Testis (tissue), 2 donors: Measurements from ENCODE around the gene P2RY12.

ENCODE experiments used
- CTCF ChIP-seq, 3 experiments: fragments of 450-650 bp in 2 of 3; fragments of 200-600 bp in 1 of 3; sonication (generic) in 1 of 3; IDR thresholded peaks; one replicate each; pipeline ENCODE4 v1.5.1; 2016 to 2019; ENCODE audit warnings: antibody characterized with exemption in 3 of 3, mild to moderate bottlenecking in 2 of 3, moderate library complexity in 1 of 3
- POLR2A ChIP-seq: fragments of 450-650 bp; IDR thresholded peaks from one replicate; pipeline ENCODE4 v1.6.1; 2017; ENCODE audit warnings: antibody characterized with exemption, mild to moderate bottlenecking, moderate library complexity

- TF ChIP-seq POLR2A: no peak
- TF ChIP-seq CTCF (IDR thresholded peaks at IDR 0.05): no peak
These were observed 7.2 kb upstream of the P2RY12 start for GRCh38 chr3:151391720-151392119.
